ENCODE results near the gene MYRIP. TPM values are rescaled to one million over a fixed set of nuclear protein-coding genes. Genes with fewer than 3 reads are reported as not detected.

Gene MYRIP
- total RNA-seq, 1 experiment from 2014 or later, result 1.6 TPM

GRCh38 chr3:39962581-39962980, 153.2 kb downstream of the MYRIP start (continued):
- no peak for TF ChIP-seq E2F4 (CRISPR knock-in tag; IDR thresholded peaks at IDR 0.05; ENCODE audit: borderline replicate concordance, low read depth)
- no peak for TF ChIP-seq GTF2I (CRISPR knock-in tag; conservative IDR thresholded peaks at IDR 0.05)
- TF ChIP-seq EMX1 (CRISPR knock-in tag; IDR thresholded peaks at IDR 0.05), result no peak
- no peak for TF ChIP-seq TP53 (CRISPR knock-in tag; IDR thresholded peaks at IDR 0.05)
- TF ChIP-seq ESRRA (CRISPR knock-in tag; IDR thresholded peaks at IDR 0.05; ENCODE audit: borderline replicate concordance), result no peak
- TF ChIP-seq, protein P1, sequence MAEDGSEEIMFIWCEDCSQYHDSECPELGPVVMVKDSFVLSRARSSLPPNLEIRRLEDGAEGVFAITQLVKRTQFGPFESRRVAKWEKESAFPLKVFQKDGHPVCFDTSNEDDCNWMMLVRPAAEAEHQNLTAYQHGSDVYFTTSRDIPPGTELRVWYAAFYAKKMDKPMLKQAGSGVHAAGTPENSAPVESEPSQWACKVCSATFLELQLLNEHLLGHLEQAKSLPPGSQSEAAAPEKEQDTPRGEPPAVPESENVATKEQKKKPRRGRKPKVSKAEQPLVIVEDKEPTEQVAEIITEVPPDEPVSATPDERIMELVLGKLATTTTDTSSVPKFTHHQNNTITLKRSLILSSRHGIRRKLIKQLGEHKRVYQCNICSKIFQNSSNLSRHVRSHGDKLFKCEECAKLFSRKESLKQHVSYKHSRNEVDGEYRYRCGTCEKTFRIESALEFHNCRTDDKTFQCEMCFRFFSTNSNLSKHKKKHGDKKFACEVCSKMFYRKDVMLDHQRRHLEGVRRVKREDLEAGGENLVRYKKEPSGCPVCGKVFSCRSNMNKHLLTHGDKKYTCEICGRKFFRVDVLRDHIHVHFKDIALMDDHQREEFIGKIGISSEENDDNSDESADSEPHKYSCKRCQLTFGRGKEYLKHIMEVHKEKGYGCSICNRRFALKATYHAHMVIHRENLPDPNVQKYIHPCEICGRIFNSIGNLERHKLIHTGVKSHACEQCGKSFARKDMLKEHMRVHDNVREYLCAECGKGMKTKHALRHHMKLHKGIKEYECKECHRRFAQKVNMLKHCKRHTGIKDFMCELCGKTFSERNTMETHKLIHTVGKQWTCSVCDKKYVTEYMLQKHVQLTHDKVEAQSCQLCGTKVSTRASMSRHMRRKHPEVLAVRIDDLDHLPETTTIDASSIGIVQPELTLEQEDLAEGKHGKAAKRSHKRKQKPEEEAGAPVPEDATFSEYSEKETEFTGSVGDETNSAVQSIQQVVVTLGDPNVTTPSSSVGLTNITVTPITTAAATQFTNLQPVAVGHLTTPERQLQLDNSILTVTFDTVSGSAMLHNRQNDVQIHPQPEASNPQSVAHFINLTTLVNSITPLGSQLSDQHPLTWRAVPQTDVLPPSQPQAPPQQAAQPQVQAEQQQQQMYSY (CRISPR knock-in tag; IDR thresholded peaks at IDR 0.05), result no peak
- no peak for TF ChIP-seq IRF2 (CRISPR knock-in tag; IDR thresholded peaks at IDR 0.05; ENCODE audit: borderline replicate concordance, low read depth)
- no peak for TF ChIP-seq OVOL2 (CRISPR knock-in tag; IDR thresholded peaks at IDR 0.05; ENCODE audit: borderline replicate concordance)
- TF ChIP-seq ETV6 (CRISPR knock-in tag; IDR thresholded peaks at IDR 0.05), result no peak
- no peak for TF ChIP-seq CREB1 (CRISPR knock-in tag; IDR thresholded peaks at IDR 0.05)
- TF ChIP-seq GABPB1 (CRISPR knock-in tag; IDR thresholded peaks at IDR 0.05), result no peak
- TF ChIP-seq SP1 (CRISPR knock-in tag; conservative IDR thresholded peaks at IDR 0.05), result no peak

DNA sequence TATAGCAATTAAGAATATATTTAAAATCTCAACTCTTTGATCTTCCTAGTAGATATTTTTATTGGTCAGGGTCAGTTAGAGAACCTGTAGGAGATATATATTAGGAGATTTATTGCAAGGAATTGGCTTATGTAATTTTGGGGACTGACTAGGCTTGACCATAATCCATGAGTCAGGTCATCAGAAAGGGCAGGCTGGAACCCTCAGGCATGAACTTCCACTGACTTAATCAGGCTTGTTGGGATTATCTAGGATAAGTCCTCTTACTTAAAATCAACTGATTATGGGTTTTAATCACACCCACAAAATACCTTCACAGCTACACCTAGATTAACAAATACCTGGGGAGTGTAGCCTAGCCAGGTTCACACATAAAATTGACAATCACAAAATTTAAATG, 156.1 kb downstream of the MYRIP start:
- CTCF ChIA-PET, result no interaction called here
- Mint-ChIP-seq H3K36me3 (no peaks in the 10 kb centered on the region), H3K27ac (no peak overlapping the region), H3K4me1 (peaks cover 27% of the 10 kb centered on the region), H3K9me3 (peaks cover 6% of the 10 kb centered on the region), H3K4me3 (no peak overlapping the region), H3K27me3 (ENCODE audit: low read depth) (no peaks in the 10 kb centered on the region)
- DNase-seq (ENCODE audit: low spot score), result no peak
- POLR2A ChIA-PET, result no interaction called here
- TF ChIP-seq NR1H2 (CRISPR knock-in tag; IDR thresholded peaks at IDR 0.05) (no peak), SOX15 (CRISPR knock-in tag; IDR thresholded peaks at IDR 0.05) (no peak), EMX1 (CRISPR knock-in tag; IDR thresholded peaks at IDR 0.05) (no peak), OVOL2 (CRISPR knock-in tag; IDR thresholded peaks at IDR 0.05; ENCODE audit: borderline replicate concordance) (no peak), JUN (CRISPR knock-in tag; IDR thresholded peaks at IDR 0.05) (no peak), IRF1 (CRISPR knock-in tag; IDR thresholded peaks at IDR 0.05) (no peak), JAZF1 (CRISPR knock-in tag; IDR thresholded peaks at IDR 0.05) (no peak), ZNF416 (CRISPR knock-in tag; IDR thresholded peaks at IDR 0.05) (no peak), ETV6 (CRISPR knock-in tag; IDR thresholded peaks at IDR 0.05) (no peak)
- TF ChIP-seq, protein P2, sequence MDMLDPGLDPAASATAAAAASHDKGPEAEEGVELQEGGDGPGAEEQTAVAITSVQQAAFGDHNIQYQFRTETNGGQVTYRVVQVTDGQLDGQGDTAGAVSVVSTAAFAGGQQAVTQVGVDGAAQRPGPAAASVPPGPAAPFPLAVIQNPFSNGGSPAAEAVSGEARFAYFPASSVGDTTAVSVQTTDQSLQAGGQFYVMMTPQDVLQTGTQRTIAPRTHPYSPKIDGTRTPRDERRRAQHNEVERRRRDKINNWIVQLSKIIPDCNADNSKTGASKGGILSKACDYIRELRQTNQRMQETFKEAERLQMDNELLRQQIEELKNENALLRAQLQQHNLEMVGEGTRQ (CRISPR knock-in tag; IDR thresholded peaks at IDR 0.05), result no peak
- ATAC-seq, result no peak

GRCh38 chr3:39965997-39966396, 156.6 kb downstream of the MYRIP start:
- DNase-seq (ENCODE audit: low spot score) (no peak), ATAC-seq (no peak)
- POLR2A ChIA-PET, result no interaction called here
- Mint-ChIP-seq H3K9me3 (peaks cover 6% of the 10 kb centered on the region), H3K36me3 (no peaks in the 10 kb centered on the region), H3K4me3 (no peak overlapping the region), H3K4me1 (peaks cover 22% of the 10 kb centered on the region), H3K27me3 (ENCODE audit: low read depth) (no peaks in the 10 kb centered on the region), H3K27ac (no peak overlapping the region)
- CTCF ChIA-PET, result no interaction called here
- TF ChIP-seq, protein P3, sequence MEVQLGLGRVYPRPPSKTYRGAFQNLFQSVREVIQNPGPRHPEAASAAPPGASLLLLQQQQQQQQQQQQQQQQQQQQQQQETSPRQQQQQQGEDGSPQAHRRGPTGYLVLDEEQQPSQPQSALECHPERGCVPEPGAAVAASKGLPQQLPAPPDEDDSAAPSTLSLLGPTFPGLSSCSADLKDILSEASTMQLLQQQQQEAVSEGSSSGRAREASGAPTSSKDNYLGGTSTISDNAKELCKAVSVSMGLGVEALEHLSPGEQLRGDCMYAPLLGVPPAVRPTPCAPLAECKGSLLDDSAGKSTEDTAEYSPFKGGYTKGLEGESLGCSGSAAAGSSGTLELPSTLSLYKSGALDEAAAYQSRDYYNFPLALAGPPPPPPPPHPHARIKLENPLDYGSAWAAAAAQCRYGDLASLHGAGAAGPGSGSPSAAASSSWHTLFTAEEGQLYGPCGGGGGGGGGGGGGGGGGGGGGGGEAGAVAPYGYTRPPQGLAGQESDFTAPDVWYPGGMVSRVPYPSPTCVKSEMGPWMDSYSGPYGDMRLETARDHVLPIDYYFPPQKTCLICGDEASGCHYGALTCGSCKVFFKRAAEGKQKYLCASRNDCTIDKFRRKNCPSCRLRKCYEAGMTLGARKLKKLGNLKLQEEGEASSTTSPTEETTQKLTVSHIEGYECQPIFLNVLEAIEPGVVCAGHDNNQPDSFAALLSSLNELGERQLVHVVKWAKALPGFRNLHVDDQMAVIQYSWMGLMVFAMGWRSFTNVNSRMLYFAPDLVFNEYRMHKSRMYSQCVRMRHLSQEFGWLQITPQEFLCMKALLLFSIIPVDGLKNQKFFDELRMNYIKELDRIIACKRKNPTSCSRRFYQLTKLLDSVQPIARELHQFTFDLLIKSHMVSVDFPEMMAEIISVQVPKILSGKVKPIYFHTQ (CRISPR knock-in tag; IDR thresholded peaks at IDR 0.05), result no peak
- no peak for TF ChIP-seq ZNF416 (CRISPR knock-in tag; IDR thresholded peaks at IDR 0.05)
- no peak for TF ChIP-seq GTF2I (CRISPR knock-in tag; conservative IDR thresholded peaks at IDR 0.05)
